HepG2 (cell line): Measurements from ENCODE around the gene ZNF618. TPM values are rescaled to one million over a fixed set of nuclear protein-coding genes. Genes with fewer than 3 reads are reported as not detected.

Experiments
- BORCS8-MEF2B ChIP-seq: sonication (generic); formaldehyde crosslinking; IDR thresholded peaks from 2 replicates; pipeline ENCODE4 v1.8.0; 2022; ENCODE audit warnings: mild to moderate bottlenecking, missing genetic modification reagents
- FOXM1 ChIP-seq: sonication (generic); formaldehyde crosslinking; IDR thresholded peaks from 2 replicates; pipeline ENCODE4 v1.5.0; 2020; ENCODE audit warnings: missing genetic modification reagents
- MXD4 ChIP-seq: IDR thresholded peaks from 2 replicates; pipeline ENCODE4 v1.6.1; 2016; ENCODE audit warnings: mild to moderate bottlenecking, missing biosample characterization, missing genetic modification reagents
- NFYC ChIP-seq: IDR thresholded peaks from 2 replicates; pipeline ENCODE4 v1.6.1; 2016; ENCODE audit warnings: missing genetic modification reagents, missing compliant biosample characterization
- NR2F6 ChIP-seq, 2 experiments: IDR thresholded peaks; 2 replicates each; pipeline ENCODE4 v1.6.1; 2016; ENCODE audit warnings: antibody characterized with exemption in 1 of 2, mild to moderate bottlenecking in 1 of 2
- PAF1 ChIP-seq: IDR thresholded peaks from 2 replicates; pipeline ENCODE4 v1.6.1; 2016; ENCODE audit warnings: missing genetic modification reagents, missing compliant biosample characterization
- PRPF4 ChIP-seq: fragments of 200-400 bp; formaldehyde crosslinking; IDR thresholded peaks from 2 replicates; pipeline ENCODE4 v1.6.1; 2016; ENCODE audit warnings: low read length, low read depth; ENCODE audit not compliant: poor library complexity, severe bottlenecking
- RBM22 ChIP-seq: fragments of 200-400 bp; formaldehyde crosslinking; optimal IDR thresholded peaks from 2 replicates; pipeline ENCODE3; 2017; ENCODE audit warnings: mild to moderate bottlenecking, low read length, moderate library complexity
- RFXAP ChIP-seq: sonication (generic); formaldehyde crosslinking; IDR thresholded peaks from 2 replicates; pipeline ENCODE4 v1.4.0; 2020; ENCODE audit warnings: missing genetic modification reagents, borderline replicate concordance
- SKI ChIP-seq: fragments of 450-650 bp; IDR thresholded peaks from one replicate; pipeline ENCODE4 v1.6.1; 2018; ENCODE audit warnings: mild to moderate bottlenecking; ENCODE audit not compliant: partially characterized antibody
- STAT5B ChIP-seq: sonication (generic); formaldehyde crosslinking; IDR thresholded peaks from 2 replicates; pipeline ENCODE4 v1.4.0; 2020; ENCODE audit warnings: missing genetic modification reagents
- TEAD3 ChIP-seq: optimal IDR thresholded peaks from 2 replicates; pipeline ENCODE3; 2016; ENCODE audit warnings: borderline replicate concordance
- THAP11 ChIP-seq: IDR thresholded peaks from 2 replicates; pipeline ENCODE4 v1.6.1; 2016; ENCODE audit warnings: missing biosample characterization, missing genetic modification reagents
- ZFAT ChIP-seq: sonication (generic); formaldehyde crosslinking; conservative IDR thresholded peaks from 2 replicates; pipeline ENCODE4 v1.8.1; 2023; ENCODE audit warnings: missing genetic modification reagents, inconsistent platforms
- ZNF292 ChIP-seq: sonication (generic); formaldehyde crosslinking; IDR thresholded peaks from 2 replicates; pipeline ENCODE4 v1.8.1; 2022; ENCODE audit warnings: mild to moderate bottlenecking, low read depth, missing genetic modification reagents, borderline replicate concordance
- ZNF558 ChIP-seq: sonication (generic); formaldehyde crosslinking; IDR thresholded peaks from 2 replicates; pipeline ENCODE4 v1.9.0; 2022; ENCODE audit warnings: mild to moderate bottlenecking, missing genetic modification reagents, borderline replicate concordance
- ZNF567 ChIP-seq: sonication (generic); formaldehyde crosslinking; IDR thresholded peaks from 2 replicates; pipeline ENCODE4 v1.8.1; 2023; ENCODE audit warnings: mild to moderate bottlenecking, missing genetic modification reagents, borderline replicate concordance
- ZNF720 ChIP-seq: sonication (generic); formaldehyde crosslinking; IDR thresholded peaks from 2 replicates; pipeline ENCODE4 v1.4.0; 2020; ENCODE audit warnings: missing genetic modification reagents
- ZNF83 ChIP-seq: sonication (generic); formaldehyde crosslinking; IDR thresholded peaks from 2 replicates; pipeline ENCODE4 v1.4.0; 2020; ENCODE audit warnings: missing genetic modification reagents, mild to moderate bottlenecking, borderline replicate concordance
- ZNF841 ChIP-seq: sonication (generic); formaldehyde crosslinking; IDR thresholded peaks from 2 replicates; pipeline ENCODE4 v1.8.1; 2023; ENCODE audit warnings: missing genetic modification reagents, borderline replicate concordance
- polyA plus RNA-seq, 8 experiments: library from polyadenylated mRNA; depleted of rRNA in 3 of 8; stranded (reverse) in 7 of 8; unstranded in 1 of 8; fragments of >200 nt; fragmentation: Illumina TruSeq in 4 of 8; extraction: Trizol in 4 of 8; gene quantifications; 2 replicates each; pipeline versions ENCODE4 v1.2.1 to v1.2.3, GENCODE V29; 2011 to 2016; ENCODE audit warnings: low read depth in 4 of 8, missing spikeins in 1 of 8, mixed read lengths in 1 of 8; ENCODE audit not compliant: insufficient read depth in 1 of 8
- total RNA-seq, 5 experiments: library from RNA; depleted of rRNA; stranded (reverse); fragments of >200 nt; fragmentation: Illumina TruSeq; extraction: Trizol; gene quantifications; 2 replicates each; pipeline ENCODE4 v1.2.3, GENCODE V29; 2016; ENCODE audit warnings: low read depth in 1 of 5
- TF ChIP-seq, protein P1 (sequence below): sonication (generic); formaldehyde crosslinking; IDR thresholded peaks from 2 replicates; pipeline ENCODE4 v1.5.0; 2020; ENCODE audit warnings: mild to moderate bottlenecking, missing genetic modification reagents
- TF ChIP-seq, protein P2 (sequence below): sonication (generic); formaldehyde crosslinking; conservative IDR thresholded peaks from 2 replicates; pipeline ENCODE4 v1.8.0; 2022; ENCODE audit warnings: mild to moderate bottlenecking, moderate library complexity, missing genetic modification reagents
- TF ChIP-seq, protein P3 (sequence below): sonication (generic); IDR thresholded peaks from 2 replicates; pipeline ENCODE4 v1.6.1; 2016; ENCODE audit warnings: low read depth, borderline replicate concordance
- TF ChIP-seq, protein P4 (sequence below): fragments of 450-650 bp; IDR thresholded peaks from 2 replicates; pipeline ENCODE4 v1.6.1; 2016
- TF ChIP-seq, protein P5 (sequence below): sonication (generic); formaldehyde crosslinking; IDR thresholded peaks from 2 replicates; pipeline ENCODE4 v1.4.0; 2020; ENCODE audit warnings: missing genetic modification reagents, low read depth, mild to moderate bottlenecking, borderline replicate concordance

Gene ZNF618
- total and polyA plus RNA-seq, 2 of the 13 experiments (the other 11 are each of a cell fraction or from before 2014, with no cell fraction given) = 0.07 TPM

DNA sequence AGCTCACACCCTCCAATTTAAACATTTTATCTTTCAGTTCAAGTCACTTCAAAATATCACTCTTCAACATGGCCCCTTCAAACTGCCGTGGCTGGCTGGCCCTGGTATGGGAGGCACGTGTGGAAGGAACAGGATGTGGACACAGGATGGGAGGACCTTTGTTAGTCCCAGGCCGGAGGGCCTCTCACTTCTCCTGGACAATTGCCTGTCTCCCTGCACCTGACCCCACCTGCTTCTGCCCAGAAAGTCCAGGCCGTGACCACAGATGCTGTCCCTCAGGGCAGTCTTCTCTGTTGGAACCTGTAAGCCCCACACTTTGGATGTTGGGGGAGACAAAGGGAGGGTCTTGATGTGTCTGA is 182.6 kb downstream of the ZNF618 start (continued):
- TF ChIP-seq MXD4 (CRISPR knock-in tag) = no peak
- TF ChIP-seq SKI = no peak
- TF ChIP-seq ZNF567 = no peak
- 0 out of 2 replicates have a peak, but pooled peaks have one; percentile 11 for TF ChIP-seq THAP11 (CRISPR knock-in tag)
- no peak for TF ChIP-seq RBM22
- TF ChIP-seq FOXM1 (CRISPR knock-in tag) = no peak
- TF ChIP-seq ZFAT (CRISPR knock-in tag) = no peak
- TF ChIP-seq, protein P1, sequence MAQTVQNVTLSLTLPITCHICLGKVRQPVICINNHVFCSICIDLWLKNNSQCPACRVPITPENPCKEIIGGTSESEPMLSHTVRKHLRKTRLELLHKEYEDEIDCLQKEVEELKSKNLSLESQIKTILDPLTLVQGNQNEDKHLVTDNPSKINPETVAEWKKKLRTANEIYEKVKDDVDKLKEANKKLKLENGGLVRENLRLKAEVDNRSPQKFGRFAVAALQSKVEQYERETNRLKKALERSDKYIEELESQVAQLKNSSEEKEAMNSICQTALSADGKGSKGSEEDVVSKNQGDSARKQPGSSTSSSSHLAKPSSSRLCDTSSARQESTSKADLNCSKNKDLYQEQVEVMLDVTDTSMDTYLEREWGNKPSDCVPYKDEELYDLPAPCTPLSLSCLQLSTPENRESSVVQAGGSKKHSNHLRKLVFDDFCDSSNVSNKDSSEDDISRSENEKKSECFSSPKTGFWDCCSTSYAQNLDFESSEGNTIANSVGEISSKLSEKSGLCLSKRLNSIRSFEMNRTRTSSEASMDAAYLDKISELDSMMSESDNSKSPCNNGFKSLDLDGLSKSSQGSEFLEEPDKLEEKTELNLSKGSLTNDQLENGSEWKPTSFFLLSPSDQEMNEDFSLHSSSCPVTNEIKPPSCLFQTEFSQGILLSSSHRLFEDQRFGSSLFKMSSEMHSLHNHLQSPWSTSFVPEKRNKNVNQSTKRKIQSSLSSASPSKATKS (CRISPR knock-in tag) = no peak
- TF ChIP-seq, protein P2, sequence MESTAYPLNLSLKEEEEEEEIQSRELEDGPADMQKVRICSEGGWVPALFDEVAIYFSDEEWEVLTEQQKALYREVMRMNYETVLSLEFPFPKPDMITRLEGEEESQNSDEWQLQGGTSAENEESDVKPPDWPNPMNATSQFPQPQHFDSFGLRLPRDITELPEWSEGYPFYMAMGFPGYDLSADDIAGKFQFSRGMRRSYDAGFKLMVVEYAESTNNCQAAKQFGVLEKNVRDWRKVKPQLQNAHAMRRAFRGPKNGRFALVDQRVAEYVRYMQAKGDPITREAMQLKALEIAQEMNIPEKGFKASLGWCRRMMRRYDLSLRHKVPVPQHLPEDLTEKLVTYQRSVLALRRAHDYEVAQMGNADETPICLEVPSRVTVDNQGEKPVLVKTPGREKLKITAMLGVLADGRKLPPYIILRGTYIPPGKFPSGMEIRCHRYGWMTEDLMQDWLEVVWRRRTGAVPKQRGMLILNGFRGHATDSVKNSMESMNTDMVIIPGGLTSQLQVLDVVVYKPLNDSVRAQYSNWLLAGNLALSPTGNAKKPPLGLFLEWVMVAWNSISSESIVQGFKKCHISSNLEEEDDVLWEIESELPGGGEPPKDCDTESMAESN (CRISPR knock-in tag) = 0 out of 2 replicates have a peak, but pooled peaks have one; percentile 23
- TF ChIP-seq BORCS8-MEF2B (CRISPR knock-in tag) = no peak
- TF ChIP-seq ZNF720 = no peak
- no peak; the same call in 1 of the 2 replicates for TF ChIP-seq PAF1 (CRISPR knock-in tag)
- TF ChIP-seq NFYC (CRISPR knock-in tag) = no peak
- no peak for TF ChIP-seq PRPF4
- TF ChIP-seq, protein P3, sequence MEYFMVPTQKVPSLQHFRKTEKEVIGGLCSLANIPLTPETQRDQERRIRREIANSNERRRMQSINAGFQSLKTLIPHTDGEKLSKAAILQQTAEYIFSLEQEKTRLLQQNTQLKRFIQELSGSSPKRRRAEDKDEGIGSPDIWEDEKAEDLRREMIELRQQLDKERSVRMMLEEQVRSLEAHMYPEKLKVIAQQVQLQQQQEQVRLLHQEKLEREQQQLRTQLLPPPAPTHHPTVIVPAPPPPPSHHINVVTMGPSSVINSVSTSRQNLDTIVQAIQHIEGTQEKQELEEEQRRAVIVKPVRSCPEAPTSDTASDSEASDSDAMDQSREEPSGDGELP = no peak
- no peak for TF ChIP-seq ZNF558 (CRISPR knock-in tag)
- TF ChIP-seq ZNF841 (CRISPR knock-in tag) = no peak
- TF ChIP-seq ZNF83 = no peak
- TF ChIP-seq, protein P4, sequence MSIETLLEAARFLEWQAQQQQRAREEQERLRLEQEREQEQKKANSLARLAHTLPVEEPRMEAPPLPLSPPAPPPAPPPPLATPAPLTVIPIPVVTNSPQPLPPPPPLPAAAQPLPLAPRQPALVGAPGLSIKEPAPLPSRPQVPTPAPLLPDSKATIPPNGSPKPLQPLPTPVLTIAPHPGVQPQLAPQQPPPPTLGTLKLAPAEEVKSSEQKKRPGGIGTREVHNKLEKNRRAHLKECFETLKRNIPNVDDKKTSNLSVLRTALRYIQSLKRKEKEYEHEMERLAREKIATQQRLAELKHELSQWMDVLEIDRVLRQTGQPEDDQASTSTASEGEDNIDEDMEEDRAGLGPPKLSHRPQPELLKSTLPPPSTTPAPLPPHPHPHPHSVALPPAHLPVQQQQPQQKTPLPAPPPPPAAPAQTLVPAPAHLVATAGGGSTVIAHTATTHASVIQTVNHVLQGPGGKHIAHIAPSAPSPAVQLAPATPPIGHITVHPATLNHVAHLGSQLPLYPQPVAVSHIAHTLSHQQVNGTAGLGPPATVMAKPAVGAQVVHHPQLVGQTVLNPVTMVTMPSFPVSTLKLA = no peak
- TF ChIP-seq ZNF292 = no peak
- 0 out of 2 replicates have a peak, but pooled peaks have one; percentile 34 for TF ChIP-seq RFXAP (CRISPR knock-in tag)
- TF ChIP-seq, protein P5, sequence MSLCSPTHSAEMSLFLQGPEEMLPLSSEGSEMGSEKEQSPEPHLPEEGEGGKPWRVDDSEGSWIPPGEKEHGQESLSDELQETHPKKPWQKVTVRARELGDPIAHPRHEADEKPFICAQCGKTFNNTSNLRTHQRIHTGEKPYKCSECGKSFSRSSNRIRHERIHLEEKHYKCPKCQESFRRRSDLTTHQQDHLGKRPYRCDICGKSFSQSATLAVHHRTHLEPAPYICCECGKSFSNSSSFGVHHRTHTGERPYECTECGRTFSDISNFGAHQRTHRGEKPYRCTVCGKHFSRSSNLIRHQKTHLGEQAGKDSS (CRISPR knock-in tag) = 0 out of 2 replicates have a peak, but pooled peaks have one; percentile 22
- TF ChIP-seq STAT5B (CRISPR knock-in tag) = no peak
- no peak for TF ChIP-seq NR2F6 (IDR thresholded peaks at IDR 0.05)
- 0 out of 2 replicates have a peak, but pooled peaks have one; percentile 23 for TF ChIP-seq NR2F6 (CRISPR knock-in tag; IDR thresholded peaks at IDR 0.05)
- TF ChIP-seq TEAD3 = peak; percentile 72
